Activated CD4-positive, alpha-beta T cell treated with anti-CD3 and anti-CD28 coated beads, Interleukin-2, amount 50 U/mL, for 4 hours (primary cell): Measurements from ENCODE around the gene SIAH3.
"Not testable (repeated sequence)": the region's sequence is repeated elsewhere in the genome, so short reads cannot be mapped to it uniquely, and the experiment has no call there.

Experiments used
- DNase-seq, 2 experiments: peaks; one replicate each; pipeline ENCODE4 v3.0.0-alpha.2; 2020

The SIAH3 gene, protein sequence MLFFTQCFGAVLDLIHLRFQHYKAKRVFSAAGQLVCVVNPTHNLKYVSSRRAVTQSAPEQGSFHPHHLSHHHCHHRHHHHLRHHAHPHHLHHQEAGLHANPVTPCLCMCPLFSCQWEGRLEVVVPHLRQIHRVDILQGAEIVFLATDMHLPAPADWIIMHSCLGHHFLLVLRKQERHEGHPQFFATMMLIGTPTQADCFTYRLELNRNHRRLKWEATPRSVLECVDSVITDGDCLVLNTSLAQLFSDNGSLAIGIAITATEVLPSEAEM

DNA sequence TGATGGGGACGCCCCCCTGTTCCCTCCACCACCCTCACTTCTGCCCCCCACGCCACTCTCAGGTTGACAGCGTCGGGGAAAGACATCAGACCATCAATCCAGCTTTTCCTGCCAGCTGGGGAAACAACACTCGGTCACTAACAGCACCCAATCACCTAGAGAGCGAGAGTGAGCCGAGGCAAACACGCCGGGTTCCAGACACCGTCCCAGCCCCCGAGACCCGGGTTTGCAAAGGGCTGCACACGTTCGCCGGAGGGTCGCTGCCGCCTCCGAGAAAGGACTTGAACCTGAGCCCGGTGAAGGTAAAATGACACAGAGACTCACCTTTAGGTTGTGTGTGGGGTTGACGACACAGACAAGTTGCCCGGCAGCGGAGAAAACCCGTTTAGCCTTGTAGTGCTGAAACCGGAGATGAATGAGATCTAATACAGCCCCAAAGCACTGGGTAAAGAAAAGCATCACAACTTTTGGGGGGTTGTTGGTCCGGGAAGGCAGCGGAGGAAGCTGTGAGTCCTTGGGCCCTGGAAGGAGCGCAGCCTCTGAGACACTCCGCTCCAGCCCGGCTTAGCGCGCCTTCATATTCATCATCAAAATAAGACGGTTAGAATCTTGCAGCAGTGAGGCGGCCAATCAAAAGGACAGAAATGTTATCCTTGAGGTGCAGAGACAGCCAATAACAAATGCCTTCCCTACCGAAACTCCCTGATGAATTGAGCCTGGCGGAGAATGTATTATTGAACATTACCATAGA, at the start of gene SIAH3:
TSS of gene SIAH3 (minus strand) at position 583 of the 751 bp plus-strand sequence. CDS start at position 459, 124 bp downstream.
- DNase-seq, result peak in 1 of 2 experiments; percentile 9

DNA sequence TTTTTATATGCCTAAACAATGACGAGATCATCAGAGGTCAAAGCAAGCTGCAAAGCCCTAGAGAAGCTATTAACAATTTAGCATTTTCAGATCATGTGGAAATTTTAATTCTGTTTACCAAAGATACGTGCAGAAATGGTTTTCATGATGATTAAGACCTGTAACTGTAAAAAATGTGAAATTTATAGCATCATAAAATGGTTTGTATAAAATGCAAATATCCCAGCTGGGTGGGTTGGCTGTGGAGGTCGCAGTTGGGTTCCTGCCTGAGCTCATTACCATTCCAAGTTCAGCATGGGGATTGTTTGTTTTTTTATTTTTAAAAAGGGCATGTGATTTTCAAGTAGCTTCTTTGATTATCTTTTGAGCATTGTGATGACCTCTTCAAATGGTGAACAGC, 47.9 kb upstream of the SIAH3 start:
- no peak for DNase-seq

DNA sequence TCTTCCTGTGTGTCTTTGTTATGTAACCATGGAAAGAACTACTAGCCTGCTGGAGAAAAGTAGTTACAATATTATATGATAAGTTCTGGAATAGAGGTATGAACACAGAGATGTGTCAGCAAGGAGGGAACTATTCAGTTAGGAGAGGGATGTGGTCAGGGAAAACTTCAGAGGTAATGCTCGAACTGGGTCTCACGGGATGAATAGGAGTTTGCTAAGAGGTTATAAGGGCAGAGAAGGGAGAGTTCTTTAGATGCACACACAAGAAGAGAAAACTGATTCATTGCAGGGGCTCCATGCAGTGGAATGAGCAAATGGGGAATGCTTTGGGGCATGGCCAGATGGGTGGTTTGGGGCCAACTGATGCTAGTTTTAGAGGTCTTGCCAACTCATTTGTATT, 46.0 kb upstream of the SIAH3 start:
- no peak for DNase-seq

DNA sequence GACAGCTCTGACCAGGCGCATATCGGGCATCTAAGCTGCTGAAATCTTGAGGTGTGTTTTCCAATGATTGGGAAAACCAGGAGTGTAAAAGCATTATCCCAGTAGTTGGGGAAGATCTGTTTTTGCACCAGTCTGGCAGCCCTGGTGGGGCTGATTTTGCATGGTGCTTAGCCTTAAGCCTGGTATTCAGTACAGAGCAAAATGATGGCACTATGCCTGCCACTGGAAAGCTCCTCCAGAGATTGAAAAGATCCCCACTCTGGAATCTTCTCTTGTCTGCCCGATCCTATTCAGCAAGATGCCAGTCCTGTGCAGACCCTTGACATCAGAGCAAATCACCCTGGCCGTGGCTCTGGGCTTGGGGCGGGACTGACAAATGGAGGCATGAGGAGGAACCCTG, 44.7 kb upstream of the SIAH3 start:
- DNase-seq, result no peak

DNA sequence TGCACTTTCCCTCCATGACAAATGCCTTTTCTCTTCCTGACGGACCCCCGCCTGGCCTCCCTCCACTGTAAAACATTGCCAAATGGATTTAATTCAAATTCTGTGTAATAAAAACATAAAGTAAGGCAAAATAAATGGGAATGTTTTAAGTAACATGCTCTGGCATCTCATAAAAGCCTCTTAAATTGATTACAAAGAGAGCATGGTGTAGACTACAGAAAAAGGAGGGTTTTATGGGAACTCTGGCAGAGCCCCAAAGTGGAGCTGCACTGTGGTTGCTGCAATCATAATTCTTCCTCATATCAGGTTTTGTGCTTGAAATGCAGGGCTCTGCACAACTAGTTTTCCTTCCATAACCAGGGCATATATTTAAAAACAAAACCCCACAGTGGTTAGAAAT, 44.3 kb upstream of the SIAH3 start:
- DNase-seq, result no peak

DNA sequence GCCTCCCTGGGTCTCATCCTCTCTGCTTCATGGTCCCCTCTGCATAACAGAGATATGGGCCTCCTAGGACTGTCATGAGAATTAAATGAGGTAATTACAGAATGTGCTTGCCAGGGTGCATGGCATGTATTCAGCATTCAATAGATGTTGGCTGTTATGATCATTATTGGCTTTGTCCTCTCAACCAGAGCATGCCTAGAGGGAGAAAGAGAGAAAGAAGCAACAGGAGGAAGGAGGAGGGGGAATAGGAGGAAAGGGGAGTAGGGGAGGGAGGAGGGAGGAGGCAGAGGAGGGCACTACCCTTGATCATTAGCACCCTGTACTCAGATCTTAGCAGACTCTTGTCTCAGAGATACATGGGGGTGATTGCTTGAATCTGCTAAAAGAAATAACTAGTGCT, 41.0 kb upstream of the SIAH3 start:
- no peak for DNase-seq

DNA sequence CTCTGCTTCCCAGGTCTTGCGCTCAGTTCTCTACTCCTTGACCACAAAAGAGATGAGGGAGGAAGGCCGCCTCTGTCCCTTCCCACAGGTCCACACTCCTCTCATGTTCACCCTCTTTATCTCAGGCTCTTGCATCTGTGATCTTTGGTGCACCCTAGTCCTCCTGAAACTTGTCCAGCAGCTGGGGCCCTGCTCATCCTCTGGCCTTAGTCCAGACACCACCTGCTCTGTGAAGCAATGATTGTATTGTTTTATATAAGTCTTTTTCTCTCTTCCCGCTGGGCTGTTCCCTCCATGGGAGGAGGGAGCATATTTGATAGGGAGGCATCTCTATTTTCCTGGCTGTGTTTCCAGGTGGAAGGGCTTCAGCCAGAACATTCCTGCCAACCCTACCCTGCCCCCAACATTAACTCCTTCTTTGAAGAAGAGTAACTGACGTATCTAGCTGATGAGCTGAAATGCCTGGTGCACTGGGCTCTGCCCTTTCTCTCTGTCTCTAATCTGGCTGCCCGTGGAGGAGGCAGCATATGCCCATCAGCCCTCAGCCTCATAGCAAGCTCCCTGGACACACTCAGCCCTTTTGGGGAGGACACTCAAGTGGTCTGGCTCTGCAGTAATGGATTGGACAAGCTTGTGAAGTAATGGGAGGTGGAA, 38.2 kb upstream of the SIAH3 start:
- DNase-seq, result no peak

DNA sequence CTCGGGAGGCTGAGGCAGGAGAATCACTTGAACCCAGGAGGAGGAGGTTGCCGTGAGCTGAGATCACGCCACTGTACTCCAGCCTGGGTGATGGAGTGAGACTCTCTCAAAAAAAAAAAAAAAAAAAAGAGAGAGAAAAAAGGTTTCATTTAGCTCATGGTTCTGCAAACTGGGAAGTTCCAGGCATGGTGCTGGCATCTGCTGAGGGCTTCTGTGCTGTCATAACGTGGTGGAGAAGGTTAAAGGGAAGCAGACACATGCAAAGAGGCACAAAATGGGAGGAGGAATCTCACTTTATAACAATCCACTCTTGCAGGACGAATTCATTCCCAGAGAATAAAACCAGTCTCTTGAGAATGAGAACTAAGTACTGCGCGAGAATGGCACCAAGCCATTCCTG, 34.9 kb upstream of the SIAH3 start:
- DNase-seq, result no peak

DNA sequence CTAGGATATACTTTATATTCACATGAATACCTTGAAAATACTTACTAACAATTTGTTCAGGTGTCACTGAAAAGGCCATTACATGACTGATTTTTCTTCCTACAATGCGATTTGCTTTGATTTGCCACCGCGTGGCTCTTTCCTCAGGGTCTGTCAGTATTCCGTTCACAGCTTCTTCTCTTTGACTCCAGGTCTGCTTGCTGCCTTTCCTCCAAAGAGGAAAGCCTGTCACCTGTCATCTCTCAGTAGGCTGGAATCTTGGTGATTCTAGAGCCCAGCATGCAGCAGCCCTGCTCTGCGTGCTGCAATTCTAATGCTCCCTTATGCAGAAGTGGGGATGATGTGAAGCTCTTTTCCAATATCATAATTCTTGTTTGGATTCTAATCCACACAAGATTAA, 33.6 kb upstream of the SIAH3 start:
- DNase-seq, result no peak

DNA sequence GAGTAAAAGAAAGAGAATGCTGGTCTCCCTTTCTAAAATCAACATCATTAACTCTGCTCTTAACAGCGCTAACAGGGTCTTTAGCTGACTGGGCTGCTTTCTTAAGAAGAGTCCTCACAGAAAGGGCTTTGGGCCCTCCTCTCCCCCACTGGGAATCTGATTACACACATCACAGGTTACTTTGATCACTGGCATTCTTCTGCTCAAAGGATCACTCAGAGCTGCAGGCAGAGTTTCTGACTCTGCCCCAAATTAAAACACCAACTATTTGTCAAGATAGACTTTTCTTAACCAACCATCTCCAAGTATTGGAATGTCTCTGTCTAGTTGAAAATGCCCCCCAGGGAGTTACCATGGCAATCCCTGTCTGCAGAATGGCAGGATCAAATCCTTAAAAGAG, 31.1 kb upstream of the SIAH3 start:
- DNase-seq, result no peak

DNA sequence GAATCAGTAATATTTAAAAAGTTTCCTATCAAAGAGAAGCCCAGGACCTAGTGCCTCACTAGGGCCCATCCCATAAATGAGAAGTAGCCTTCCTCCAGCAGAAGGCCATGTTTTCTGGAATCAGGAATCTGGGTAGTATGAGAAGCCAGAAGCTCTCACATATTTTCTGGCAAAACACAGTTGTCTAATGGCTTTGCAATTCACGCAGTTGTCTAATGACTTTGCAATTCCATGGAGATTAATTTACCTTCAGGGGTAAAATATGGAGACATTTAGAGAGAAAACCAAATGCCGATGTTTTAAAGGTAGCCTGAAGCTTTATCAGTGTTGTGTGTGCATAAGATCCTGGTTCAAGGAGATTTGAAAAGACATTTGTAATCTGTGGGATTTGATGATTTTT, 29.8 kb upstream of the SIAH3 start:
- no peak for DNase-seq

DNA sequence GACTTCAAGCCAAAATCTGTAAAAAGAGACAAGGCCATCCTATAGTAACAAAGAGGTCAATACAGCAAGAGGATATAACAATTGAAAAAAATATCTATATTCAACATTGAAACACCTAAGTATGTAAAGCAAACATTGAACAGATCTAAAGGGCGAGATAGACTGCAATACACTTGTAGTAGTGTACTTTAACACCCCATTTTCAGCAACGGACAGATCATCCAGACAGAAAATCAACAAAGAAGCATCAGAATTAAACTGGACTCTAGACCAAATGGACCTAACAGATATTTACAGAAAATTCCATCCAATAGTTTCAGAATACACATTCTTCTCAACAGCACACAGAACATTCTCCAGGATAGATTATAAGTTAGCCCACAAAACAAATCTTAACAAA, 28.7 kb upstream of the SIAH3 start:
- DNase-seq, result no peak

DNA sequence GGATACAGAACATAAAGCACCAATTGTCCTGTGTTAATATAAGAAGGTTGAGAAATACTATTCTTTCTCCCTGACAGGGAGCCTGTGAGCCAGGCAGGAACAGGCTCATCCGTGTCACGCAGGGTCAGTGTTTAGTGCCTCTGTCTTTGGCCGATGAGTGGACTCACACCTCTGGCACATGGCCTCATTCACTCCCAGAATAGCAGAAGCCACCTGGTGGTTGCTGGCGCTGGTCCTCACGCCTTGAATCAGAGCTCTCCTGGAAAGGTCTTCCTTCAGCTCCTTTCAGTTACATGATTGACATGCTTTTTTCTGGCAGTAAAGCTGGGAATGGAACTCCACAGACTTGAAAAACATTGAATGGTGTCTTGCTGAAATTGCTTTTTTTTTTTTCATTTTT, 28.1 kb upstream of the SIAH3 start:
- no peak for DNase-seq

DNA sequence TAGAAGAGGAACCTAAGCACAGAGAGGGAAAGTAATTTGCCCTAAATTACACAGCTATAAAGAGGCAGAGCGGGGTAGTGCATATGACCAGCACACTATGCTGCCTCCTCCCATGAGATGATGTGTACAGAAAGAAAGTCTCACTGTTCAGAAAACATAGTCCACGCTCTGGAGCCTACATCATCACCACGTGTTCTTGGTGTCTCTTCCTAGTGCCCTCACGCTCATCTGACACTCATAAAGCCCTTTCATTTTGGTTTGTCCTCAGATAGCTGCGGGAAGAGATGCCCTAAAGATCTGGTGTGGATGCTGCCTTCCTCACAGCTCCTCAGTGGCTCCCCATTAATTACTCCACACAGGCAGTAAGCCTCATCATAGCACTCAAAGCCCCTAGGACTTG, 27.4 kb upstream of the SIAH3 start:
- no peak for DNase-seq

DNA sequence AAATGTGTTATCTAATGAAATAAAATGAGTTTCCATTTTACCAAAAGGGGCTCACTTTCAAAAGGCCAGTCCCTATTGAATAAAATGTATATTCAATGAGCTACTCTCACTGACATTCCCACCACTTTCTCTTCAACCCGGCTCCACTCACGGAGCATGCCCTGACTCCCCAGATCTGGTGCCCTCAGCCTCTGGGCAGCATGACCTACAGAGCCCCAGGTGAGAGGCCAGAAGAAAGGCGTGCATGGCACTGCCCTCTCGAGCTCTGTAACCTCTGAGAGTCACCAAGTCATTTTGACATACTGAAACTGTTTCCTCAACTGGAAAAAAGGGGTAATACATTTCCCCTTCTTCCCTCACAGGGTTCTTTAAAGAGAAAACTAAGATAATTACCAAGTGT, 25.2 kb upstream of the SIAH3 start:
- DNase-seq, result no peak

DNA sequence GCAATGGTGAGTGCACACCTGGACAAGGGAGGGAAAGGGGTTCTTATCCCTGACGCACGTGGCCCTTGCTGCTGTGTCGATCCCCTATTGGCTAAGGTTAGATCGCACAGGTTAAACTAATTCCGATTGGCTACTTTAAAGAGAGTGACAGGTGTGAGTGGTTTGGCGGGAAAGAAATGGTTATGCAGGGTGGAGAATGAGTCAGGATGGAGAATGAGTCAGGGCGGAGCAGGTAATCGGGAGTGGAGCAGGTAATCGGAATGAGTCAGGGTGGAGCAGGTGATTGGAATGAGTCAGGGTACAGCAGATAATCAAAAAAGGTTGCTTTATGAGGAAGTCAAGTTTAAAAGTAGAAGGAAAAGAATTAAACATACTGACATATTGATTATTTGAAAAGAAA, 24.4 kb upstream of the SIAH3 start:
- DNase-seq, result no peak

DNA sequence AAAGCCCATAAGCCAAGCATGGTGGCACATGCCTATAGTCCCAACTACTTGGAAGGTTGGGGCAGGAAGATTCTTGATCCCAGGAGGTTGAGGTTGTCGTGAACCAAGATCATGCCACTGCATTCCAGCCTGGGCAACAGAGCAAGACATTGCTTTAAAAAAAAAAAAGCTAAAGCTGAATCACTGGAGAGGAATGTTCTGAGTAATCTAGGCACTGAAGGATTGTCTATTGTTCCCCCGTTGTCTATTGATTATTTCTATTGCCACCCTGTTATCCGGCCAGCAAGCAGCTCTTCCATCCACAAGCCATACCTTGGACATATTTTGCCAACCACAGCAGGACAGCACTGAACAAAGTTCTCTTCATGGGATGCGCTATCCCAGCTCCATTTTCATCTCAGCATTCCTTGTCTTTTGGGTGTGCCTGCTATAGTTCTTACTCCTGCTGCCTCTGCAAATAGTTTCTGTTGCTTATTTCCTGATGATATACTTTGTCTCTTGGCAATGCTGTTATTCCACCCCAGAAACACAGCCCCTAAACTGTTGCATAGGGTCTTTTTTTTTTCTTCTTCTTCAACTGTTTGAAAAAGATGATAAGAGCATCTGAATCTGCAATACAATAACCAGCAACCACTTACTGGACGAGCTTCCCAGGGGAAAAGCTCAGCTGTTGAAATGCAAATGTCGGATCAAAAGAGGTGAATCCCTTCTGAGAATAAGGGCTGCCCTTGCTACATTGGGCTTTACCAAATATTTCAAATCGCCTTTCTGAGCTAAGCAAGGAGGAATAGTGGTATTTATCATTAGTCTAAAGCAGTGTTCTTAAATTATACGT, 22.2 kb upstream of the SIAH3 start:
- DNase-seq, result no peak

DNA sequence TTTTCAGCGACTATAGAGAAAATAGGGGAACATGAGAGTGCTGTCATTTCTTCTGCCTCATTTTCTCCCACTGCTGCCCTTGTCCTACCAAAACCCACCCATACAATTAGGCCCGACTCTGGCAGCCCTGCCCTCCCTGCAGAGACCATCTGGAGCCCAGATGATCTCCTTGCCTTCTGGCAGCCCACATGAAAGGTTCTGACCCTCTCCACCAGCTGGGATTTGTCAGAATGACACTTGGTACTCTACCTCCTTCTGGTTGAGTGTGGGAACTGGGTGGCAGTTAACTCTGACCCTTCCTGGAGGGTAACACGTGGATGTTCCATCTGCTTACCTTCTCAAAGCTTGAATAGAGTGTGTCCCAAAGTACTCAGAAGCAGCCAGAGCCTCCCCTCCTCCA, 21.0 kb upstream of the SIAH3 start:
- DNase-seq, result no peak

DNA sequence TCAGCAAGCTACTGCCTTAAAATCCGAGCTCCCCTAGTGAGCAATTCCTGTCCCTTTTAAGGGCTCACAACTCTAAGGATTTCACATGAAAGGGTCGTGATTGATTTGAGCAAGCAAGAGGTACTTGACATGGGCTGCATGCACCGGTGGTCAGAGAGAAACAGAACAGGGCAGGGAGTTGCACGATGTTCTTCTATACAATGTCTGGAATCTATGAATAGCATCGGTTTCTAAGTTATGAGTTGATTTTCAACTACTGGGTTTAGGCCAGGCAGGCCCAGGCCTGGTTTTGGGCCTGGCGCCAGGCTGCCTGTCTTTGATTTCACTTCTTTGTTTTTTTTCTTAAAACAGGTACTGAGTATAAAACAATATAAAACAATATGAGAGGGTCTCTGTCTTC, 19.6 kb upstream of the SIAH3 start:
- not testable (repeated sequence) for DNase-seq

DNA sequence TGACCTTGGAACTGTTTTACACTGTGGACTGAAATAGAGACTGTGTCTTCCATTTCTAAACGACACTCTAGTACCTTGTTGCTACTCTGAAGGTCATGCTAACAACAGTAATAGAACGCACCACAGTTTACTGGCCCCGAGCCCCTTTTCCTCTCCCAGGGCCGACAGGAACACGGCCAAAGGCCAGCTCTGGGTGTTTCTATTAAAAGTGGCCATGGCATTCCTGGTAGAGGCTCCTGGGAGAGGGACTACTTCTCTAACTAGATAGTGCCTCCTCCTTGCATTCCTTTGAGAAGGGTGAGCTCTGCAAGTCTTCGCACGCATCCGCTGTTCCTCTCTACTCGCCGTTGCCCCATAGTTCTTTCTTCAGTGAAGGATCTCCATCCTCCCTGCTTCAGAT, 18.7 kb upstream of the SIAH3 start:
- DNase-seq, result no peak

DNA sequence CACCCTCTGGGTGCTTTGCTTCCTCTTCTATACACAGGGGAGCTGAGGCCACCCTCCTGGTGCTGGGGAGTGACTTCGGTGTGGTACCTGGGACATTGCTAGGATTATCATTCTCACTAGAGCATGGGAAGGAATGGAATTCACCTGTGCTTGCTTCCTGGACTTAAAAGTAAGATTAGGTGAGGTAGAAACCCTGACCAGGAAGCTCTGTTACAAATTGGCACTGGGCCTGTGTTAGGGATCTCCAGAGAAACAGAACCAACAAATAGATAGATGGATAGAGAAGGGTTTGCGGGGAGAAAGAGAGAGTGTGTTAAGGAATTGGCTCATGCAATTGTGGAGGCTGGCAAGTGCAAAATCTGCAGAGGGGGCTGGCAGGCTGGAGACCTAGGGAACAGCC, 13.9 kb upstream of the SIAH3 start:
- DNase-seq, result no peak

DNA sequence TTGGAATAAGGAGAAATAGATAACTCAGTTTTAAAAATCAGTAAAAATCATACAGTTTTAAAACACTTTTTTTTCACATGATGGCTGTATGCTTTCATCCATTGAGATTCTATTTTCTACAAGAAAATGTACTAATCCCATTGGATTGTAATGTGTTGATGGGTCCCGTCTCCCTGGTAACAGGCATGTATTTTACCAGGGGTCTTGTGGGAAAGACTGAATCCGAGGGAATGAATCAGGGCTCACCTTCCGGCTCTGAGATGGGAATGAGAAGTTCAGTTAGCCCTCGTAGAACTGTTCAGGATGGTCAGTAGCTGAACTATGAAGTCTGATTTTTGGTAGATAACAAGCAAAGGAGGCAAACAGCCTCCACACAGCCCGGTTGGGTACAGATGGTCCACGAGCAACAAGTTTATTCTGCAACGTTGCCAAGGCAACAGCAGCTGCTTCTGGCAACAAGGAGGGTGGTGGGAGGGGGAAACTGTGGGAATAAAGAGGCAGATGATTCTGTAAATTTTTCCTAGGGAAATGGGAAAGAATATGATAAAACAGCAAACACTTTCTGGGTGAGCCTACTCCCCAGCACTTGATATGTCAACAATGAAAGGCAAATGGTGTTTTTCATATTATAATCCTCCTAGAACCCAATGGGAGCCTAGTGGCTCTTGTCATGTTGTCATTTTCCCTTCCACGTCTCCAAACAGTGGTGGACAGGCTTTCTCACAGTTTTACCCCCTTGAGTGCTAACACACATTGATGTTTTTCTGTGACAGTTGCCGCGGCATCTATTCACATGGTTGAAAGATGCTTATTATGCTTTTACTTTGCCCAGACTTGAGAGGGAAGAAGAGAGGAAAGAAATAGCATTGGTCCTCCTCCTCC, 12.4 kb upstream of the SIAH3 start:
- DNase-seq, result no peak
